NT2/D1 (cell line): ENCODE results near the gene RFX8.

Experiments
- YY1 ChIP-seq: IDR thresholded peaks from 2 replicates; pipeline ENCODE4 v1.6.1; 2011; ENCODE audit not compliant: insufficient read length, insufficient read depth
- ZNF274 ChIP-seq: IDR thresholded peaks from 2 replicates; pipeline ENCODE4 v1.6.1; 2011; ENCODE audit warnings: mild to moderate bottlenecking, low read depth, low read length

DNA sequence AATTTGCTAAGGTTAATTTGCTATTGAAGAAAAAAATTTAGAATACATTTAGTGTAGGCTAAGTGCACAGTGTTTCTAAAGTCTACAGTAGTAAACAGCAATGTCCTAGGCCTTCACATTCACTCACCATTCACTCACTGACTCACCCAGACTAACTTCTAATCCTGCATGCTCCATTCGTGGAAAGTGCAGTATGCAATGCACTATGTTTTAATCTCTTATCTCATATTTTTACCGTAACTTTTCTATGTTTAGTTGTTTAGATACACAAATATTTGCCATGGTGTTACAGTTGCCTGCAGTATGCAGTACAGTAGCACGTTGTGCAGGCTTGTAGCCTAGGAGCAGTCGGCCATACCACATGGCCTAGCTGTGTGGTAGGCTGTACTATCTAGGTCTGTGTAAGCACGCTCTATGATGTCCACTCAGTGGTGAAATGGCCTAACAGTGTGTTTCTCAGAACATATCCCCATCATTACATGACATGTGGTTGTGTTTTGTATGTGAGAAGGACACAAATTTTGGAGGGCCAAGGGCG is 18.1 kb upstream of the RFX8 start:
- TF ChIP-seq ZNF274 (no peak), YY1 (no peak)
